DOHH2 (cell line): ENCODE measurements around the gene SAMD4A.

ENCODE experiments used
- H3F3A ChIP-seq: fragments of 200-600 bp; sonication (generic), shearing (Covaris generic); 2 replicates; pipeline ENCODE4 v1.6.0; 2016; ENCODE audit warnings: antibody characterized with exemption, mild to moderate bottlenecking; ENCODE audit not compliant: control insufficient read depth, insufficient read depth
- H3K27ac ChIP-seq: fragments of 200-600 bp; sonication (generic); 2 replicates; pipeline ENCODE4 v1.5.1; 2014; ENCODE audit warnings: low read depth, mild to moderate bottlenecking, low read length, moderate library complexity
- H3K27me3 ChIP-seq: fragments of 200-600 bp; sonication (generic); 2 replicates; pipeline ENCODE4 v1.6.1; 2014; ENCODE audit warnings: mild to moderate bottlenecking, low read length, mixed read lengths; ENCODE audit not compliant: control insufficient read depth
- H3K36me3 ChIP-seq: fragments of 200-600 bp; sonication (generic); 2 replicates; pipeline ENCODE4 v1.6.1; 2014; ENCODE audit warnings: mild to moderate bottlenecking, low read length, moderate library complexity, mixed read lengths; ENCODE audit not compliant: control insufficient read depth
- H3K4me1 ChIP-seq: fragments of 200-600 bp; sonication (generic); 2 replicates; pipeline ENCODE4 v1.6.1; 2014; ENCODE audit warnings: mild to moderate bottlenecking, low read length, mixed read lengths; ENCODE audit not compliant: control insufficient read depth
- H3K4me2 ChIP-seq: fragments of 200-600 bp; sonication (generic); 2 replicates; pipeline ENCODE4 v1.6.0; 2014; ENCODE audit warnings: mild to moderate bottlenecking, low read length, moderate library complexity
- H3K4me3 ChIP-seq: fragments of 200-600 bp; sonication (generic); 2 replicates; pipeline ENCODE4 v1.5.1; 2014; ENCODE audit warnings: mild to moderate bottlenecking, low read length, mixed read lengths
- H3K79me2 ChIP-seq: fragments of 200-600 bp; sonication (generic); 2 replicates; pipeline ENCODE4 v1.6.1; 2014; ENCODE audit warnings: mild to moderate bottlenecking, low read length, mixed read lengths; ENCODE audit not compliant: control insufficient read depth
- H3K9me2 ChIP-seq: fragments of 200-600 bp; sonication (generic); replicated peaks from 2 replicates; pipeline ENCODE4 v1.6.1; 2014; ENCODE audit warnings: mild to moderate bottlenecking, low read length, mixed read lengths; ENCODE audit not compliant: control insufficient read depth
- H3K9me3 ChIP-seq: fragments of 200-600 bp; sonication (generic); 2 replicates; pipeline ENCODE4 v1.6.1; 2014; ENCODE audit warnings: antibody characterized with exemption, low read length, mixed read lengths; ENCODE audit not compliant: control insufficient read depth, insufficient read depth
- H4K20me1 ChIP-seq: fragments of 200-600 bp; sonication (generic); 2 replicates; pipeline ENCODE4 v1.6.0; 2014; ENCODE audit warnings: low read depth, mild to moderate bottlenecking, antibody characterized with exemption, low read length, moderate library complexity; ENCODE audit not compliant: control insufficient read depth, insufficient read depth
- CTCF ChIP-seq: fragments of 200-600 bp; sonication (generic); IDR thresholded peaks from one replicate; pipeline ENCODE4 v1.5.1; 2014; ENCODE audit warnings: antibody characterized with exemption, mild to moderate bottlenecking, low read depth, low read length; ENCODE audit not compliant: poor library complexity, severe bottlenecking
- EZH2phosphoT487 ChIP-seq: fragments of 200-600 bp; sonication (generic); IDR thresholded peaks from 2 replicates; pipeline ENCODE4 v1.6.1; 2017; ENCODE audit warnings: borderline replicate concordance, mild to moderate bottlenecking, antibody characterized with exemption, low read length, moderate library complexity, mixed read lengths

The SAMD4A gene

GRCh38 chr14:54703082-54703481 is 136.2 kb downstream of the SAMD4A start:
- TF ChIP-seq EZH2phosphoT487, result no peak
- TF ChIP-seq CTCF, result no peak
- no peak overlapping the region for H3K4me3 ChIP-seq
- no peaks in the 10 kb centered on the region for H4K20me1 ChIP-seq
- no peaks in the 10 kb centered on the region for H3K9me3 ChIP-seq
- no peaks in the 10 kb centered on the region for H3F3A ChIP-seq
- H3K79me2 ChIP-seq, result no peaks in the 10 kb centered on the region
- H3K4me2 ChIP-seq, result no peak overlapping the region
- H3K4me1 ChIP-seq, result no peaks in the 10 kb centered on the region
- peaks cover 11% of the 10 kb centered on the region for H3K27me3 ChIP-seq
- no peak overlapping the region for H3K27ac ChIP-seq
- no peaks in the 10 kb centered on the region for H3K36me3 ChIP-seq
- no peaks in the 10 kb centered on the region for H3K9me2 ChIP-seq

- H3K79me2 ChIP-seq, result no peaks in the 10 kb centered on the region
- H3K4me3 ChIP-seq, result no peak overlapping the region
- no peaks in the 10 kb centered on the region for H4K20me1 ChIP-seq
- no peaks in the 10 kb centered on the region for H3F3A ChIP-seq
- no peaks in the 10 kb centered on the region for H3K9me3 ChIP-seq
- H3K27me3 ChIP-seq, result peaks cover 11% of the 10 kb centered on the region
- peaks cover under 1% of the 10 kb centered on the region for H3K4me1 ChIP-seq
- H3K36me3 ChIP-seq, result no peaks in the 10 kb centered on the region
- no peaks in the 10 kb centered on the region for H3K9me2 ChIP-seq
- H3K27ac ChIP-seq, result no peak overlapping the region
- TF ChIP-seq CTCF, result no peak
- no peak for TF ChIP-seq EZH2phosphoT487
- H3K4me2 ChIP-seq, result no peak overlapping the region
Observed at GRCh38 chr14:54703724-54704123, 136.8 kb downstream of the SAMD4A start.

- Histone ChIP-seq H3F3A (no peaks in the 10 kb centered on the region), H3K4me2 (no peak overlapping the region), H3K36me3 (no peaks in the 10 kb centered on the region), H3K79me2 (no peaks in the 10 kb centered on the region), H3K9me3 (no peaks in the 10 kb centered on the region), H3K4me1 (peaks cover 11% of the 10 kb centered on the region), H3K27ac (no peak overlapping the region), H3K4me3 (no peak overlapping the region), H3K27me3 (peaks cover 10% of the 10 kb centered on the region), H4K20me1 (no peaks in the 10 kb centered on the region), H3K9me2 (no peaks in the 10 kb centered on the region)
- TF ChIP-seq EZH2phosphoT487 (no peak), CTCF (no peak)
Observed at GRCh38 chr14:54704768-54705167, 137.8 kb downstream of the SAMD4A start.

GRCh38 chr14:54706769-54707168 is 139.8 kb downstream of the SAMD4A start:
- Histone ChIP-seq H3K4me2 (no peak overlapping the region), H3K27me3 (no peaks in the 10 kb centered on the region), H3K4me1 (peaks cover 12% of the 10 kb centered on the region), H3K9me2 (no peaks in the 10 kb centered on the region), H3K4me3 (no peak overlapping the region), H3F3A (no peaks in the 10 kb centered on the region), H3K79me2 (no peaks in the 10 kb centered on the region), H3K27ac (no peak overlapping the region), H3K9me3 (no peaks in the 10 kb centered on the region), H4K20me1 (no peaks in the 10 kb centered on the region), H3K36me3 (no peaks in the 10 kb centered on the region)
- TF ChIP-seq CTCF (no peak), EZH2phosphoT487 (no peak)
